ENCODE data around the gene CPNE5. TPM values are rescaled to one million over a fixed set of nuclear protein-coding genes. Genes with fewer than 3 reads are reported as not detected.

The CPNE5 gene
- total RNA-seq, 1 donor from 2014 or later, result not detected

- Mint-ChIP-seq H3K4me3 (no peak overlapping the region), H3K9me3 (peaks cover 4% of the 10 kb centered on the region), H3K27me3 (ENCODE audit: insufficient read depth, low read depth) (peaks cover 9% of the 10 kb centered on the region), H3K4me1 (peaks cover 4% of the 10 kb centered on the region), H3K27ac (peak overlapping the region; percentile 33), H3K36me3 (no peaks in the 10 kb centered on the region)
- Histone ChIP-seq H3K4me2 (no peak overlapping the region), H2AFZ (replicated peaks) (no peak overlapping the region), H3K4me3 (no peak overlapping the region), H4K20me1 (ENCODE audit: low read depth) (no peaks in the 10 kb centered on the region), H3F3A (ENCODE audit: low read depth) (no peaks in the 10 kb centered on the region), H3K27me3 (no peaks in the 10 kb centered on the region), H3K79me2 (ENCODE audit: low read depth) (no peaks in the 10 kb centered on the region), H3K9me3 (ENCODE audit: low read depth) (no peaks in the 10 kb centered on the region), H3K36me3 (no peaks in the 10 kb centered on the region), H3K9ac (no peak overlapping the region), H3K4me1 (peaks cover 4% of the 10 kb centered on the region), H3K27ac (no peak overlapping the region)
- no peak for TF ChIP-seq EZH2phosphoT487 (IDR thresholded peaks at IDR 0.05)
- TF ChIP-seq EZH2 (IDR thresholded peaks at IDR 0.05), result no peak
- TF ChIP-seq CTCF (IDR thresholded peaks at IDR 0.05), result no peak
- no peak for DNase-seq (ENCODE audit: low spot score)
Observed at GRCh38 chr6:36744304-36744673, 95.0 kb downstream of the CPNE5 start.

- Mint-ChIP-seq H3K36me3 (no peaks in the 10 kb centered on the region), H3K4me3 (no peak overlapping the region), H3K27ac (no peak overlapping the region), H3K4me1 (peaks cover 7% of the 10 kb centered on the region), H3K27me3 (ENCODE audit: insufficient read depth, low read depth) (peaks cover 9% of the 10 kb centered on the region), H3K9me3 (peaks cover 3% of the 10 kb centered on the region)
- Histone ChIP-seq H3K27me3 (no peaks in the 10 kb centered on the region), H4K20me1 (ENCODE audit: low read depth) (no peaks in the 10 kb centered on the region), H3K36me3 (no peaks in the 10 kb centered on the region), H3K4me2 (no peak overlapping the region), H2AFZ (replicated peaks) (no peak overlapping the region), H3K9ac (no peak overlapping the region), H3K4me3 (no peak overlapping the region), H3K9me3 (ENCODE audit: low read depth) (no peaks in the 10 kb centered on the region), H3K4me1 (peaks cover 4% of the 10 kb centered on the region), H3K27ac (no peak overlapping the region), H3K79me2 (ENCODE audit: low read depth) (no peaks in the 10 kb centered on the region), H3F3A (ENCODE audit: low read depth) (no peaks in the 10 kb centered on the region)
- TF ChIP-seq EZH2phosphoT487 (IDR thresholded peaks at IDR 0.05) (no peak), CTCF (IDR thresholded peaks at IDR 0.05) (no peak), EZH2 (IDR thresholded peaks at IDR 0.05) (no peak)
- no peak for DNase-seq (ENCODE audit: low spot score)
Observed at GRCh38 chr6:36743538-36744303, 95.5 kb downstream of the CPNE5 start.

GRCh38 chr6:36743032-36743431 lies 96.2 kb downstream of the CPNE5 start:
- no peak overlapping the region for H2AFZ ChIP-seq (replicated peaks)
- H3K27ac ChIP-seq, result no peak overlapping the region

More at GRCh38 chr6:36743032-36743431, 96.2 kb downstream of the CPNE5 start:
- H3K4me3 Mint-ChIP-seq, result no peak overlapping the region
- no peak for TF ChIP-seq CTCF (IDR thresholded peaks at IDR 0.05)
- no peak for TF ChIP-seq EZH2 (IDR thresholded peaks at IDR 0.05)
- TF ChIP-seq EZH2phosphoT487 (IDR thresholded peaks at IDR 0.05), result no peak
- H3K4me3 ChIP-seq, result no peak overlapping the region
- no peak overlapping the region for H3K9ac ChIP-seq
- peaks cover 4% of the 10 kb centered on the region for H3K4me1 ChIP-seq
- no peaks in the 10 kb centered on the region for H3F3A ChIP-seq (ENCODE audit: low read depth)
- H3K9me3 ChIP-seq (ENCODE audit: low read depth), result no peaks in the 10 kb centered on the region
- H3K9me3 Mint-ChIP-seq, result no peaks in the 10 kb centered on the region
- H3K36me3 ChIP-seq, result no peaks in the 10 kb centered on the region
- H3K36me3 Mint-ChIP-seq, result no peaks in the 10 kb centered on the region
- no peaks in the 10 kb centered on the region for H3K27me3 ChIP-seq
- no peaks in the 10 kb centered on the region for H3K79me2 ChIP-seq (ENCODE audit: low read depth)
- peaks cover 9% of the 10 kb centered on the region for H3K27me3 Mint-ChIP-seq (ENCODE audit: insufficient read depth, low read depth)
- peak overlapping the region; percentile 43 for H3K27ac Mint-ChIP-seq
- peaks cover 14% of the 10 kb centered on the region for H3K4me1 Mint-ChIP-seq
- no peaks in the 10 kb centered on the region for H4K20me1 ChIP-seq (ENCODE audit: low read depth)
- H3K4me2 ChIP-seq, result no peak overlapping the region
- no peak for DNase-seq (ENCODE audit: low spot score)
